SHP77 treated with DMSO at 0.1 percent for 48 hours (cell line): ENCODE data around the gene OR51B2.

Experiments used
- DNase-seq: peaks from one replicate; lab custom pipeline; 2025; lab: John Stamatoyannopoulos, UW

The OR51B2 gene

DNA sequence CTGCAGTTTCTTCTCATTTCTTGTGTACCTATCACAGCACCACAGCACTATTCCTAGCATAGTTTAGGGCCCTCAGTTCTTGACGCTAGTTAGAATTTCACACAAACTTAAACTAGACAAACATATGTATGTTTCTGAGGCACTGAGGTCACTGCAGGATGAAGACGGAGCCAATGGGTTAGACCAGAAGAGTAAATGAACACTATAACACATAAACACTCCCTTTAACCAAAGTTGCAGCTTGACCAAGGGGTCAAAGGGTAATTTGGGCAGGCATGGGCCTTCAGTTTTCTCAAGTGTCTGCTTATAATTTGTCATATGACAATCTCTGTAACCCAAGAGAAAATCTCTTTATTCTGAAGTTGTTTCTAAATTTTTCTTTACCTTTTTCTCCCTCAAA, 41.5 kb downstream of the OR51B2 start:
- DNase-seq = no peak

DNA sequence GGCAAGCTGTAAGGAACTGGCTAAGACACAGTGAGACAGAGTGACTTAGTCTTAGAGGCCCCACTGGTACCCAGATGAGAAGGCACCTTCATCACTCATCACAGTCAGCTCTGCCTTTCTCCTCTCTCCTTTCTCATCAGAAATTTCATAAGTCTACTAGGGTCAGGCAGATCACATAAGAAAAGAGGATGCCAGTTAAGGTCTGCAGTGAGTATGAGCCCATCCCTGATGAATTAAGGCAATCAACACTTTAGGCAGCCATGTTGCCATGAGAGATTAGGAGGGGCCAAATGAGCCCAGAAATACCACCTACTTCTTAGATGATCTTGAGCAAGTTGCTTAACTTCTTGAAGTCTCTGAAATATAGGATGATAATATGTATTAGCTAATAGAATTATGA, 42.5 kb downstream of the OR51B2 start:
- DNase-seq = no peak

DNA sequence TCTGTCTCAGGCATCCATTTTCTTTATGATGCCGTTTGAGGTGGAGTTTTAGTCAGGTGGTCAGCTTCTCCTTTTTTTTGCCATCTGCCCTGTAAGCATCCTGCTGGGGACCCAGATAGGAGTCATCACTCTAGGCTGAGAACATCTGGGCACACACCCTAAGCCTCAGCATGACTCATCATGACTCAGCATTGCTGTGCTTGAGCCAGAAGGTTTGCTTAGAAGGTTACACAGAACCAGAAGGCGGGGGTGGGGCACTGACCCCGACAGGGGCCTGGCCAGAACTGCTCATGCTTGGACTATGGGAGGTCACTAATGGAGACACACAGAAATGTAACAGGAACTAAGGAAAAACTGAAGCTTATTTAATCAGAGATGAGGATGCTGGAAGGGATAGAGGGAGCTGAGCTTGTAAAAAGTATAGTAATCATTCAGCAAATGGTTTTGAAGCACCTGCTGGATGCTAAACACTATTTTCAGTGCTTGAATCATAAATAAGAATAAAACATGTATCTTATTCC, 43.5 kb downstream of the OR51B2 start:
- no peak for DNase-seq

DNA sequence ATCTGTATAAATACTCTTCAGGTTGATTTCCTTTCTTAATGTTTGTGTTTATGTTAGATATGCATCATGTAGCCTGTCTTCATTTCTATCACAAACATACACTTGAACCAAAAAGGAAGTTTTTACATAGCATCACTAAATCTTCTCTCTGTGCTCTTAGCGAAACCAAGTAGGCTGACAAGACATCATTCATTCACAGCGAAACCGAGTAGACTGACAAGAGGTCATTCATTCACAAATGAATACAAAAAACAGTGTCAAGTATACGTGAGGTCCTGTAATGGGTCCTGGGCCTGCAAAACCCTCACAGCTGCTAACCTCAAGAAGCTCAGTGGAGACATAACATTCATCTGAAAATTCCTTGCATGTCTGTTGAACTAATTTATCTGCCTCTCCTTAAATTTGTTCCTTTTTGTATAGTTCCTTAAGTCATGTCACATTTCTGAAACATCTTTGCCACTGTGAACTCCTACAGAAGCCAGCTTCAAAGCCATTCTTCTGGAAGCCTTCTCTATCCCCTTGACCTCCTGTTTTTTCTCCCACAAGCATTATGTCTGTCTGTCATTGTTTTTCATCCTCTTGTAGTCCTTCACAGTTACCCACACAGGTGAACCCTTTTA, 44.5 kb downstream of the OR51B2 start:
- DNase-seq = no peak

DNA sequence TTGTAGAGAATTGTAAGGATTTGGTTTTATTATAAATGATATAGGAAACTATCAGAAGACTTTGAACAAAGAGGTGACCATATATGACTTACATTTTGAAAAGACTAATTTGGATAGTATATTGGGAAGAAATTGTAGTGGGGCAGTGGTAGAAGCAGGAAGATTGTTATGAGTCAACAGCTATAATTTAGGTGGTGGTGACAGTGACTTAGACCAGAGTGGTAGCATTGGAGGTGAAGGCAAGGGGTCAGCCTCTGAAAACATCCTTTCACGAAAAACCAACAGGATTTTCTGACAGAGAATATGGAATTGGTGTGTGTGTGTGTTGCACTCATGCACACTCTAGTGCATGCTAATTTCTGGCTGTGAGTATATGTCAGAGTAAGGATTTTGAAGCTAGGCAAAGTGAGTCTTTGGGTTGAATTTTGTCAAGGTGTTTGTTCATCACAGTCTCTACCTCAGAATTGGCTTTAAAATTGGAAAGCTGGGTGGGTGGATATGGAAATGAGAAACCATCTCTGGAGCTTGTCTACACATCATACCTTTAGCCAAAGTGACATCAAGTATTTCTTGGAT, 46.2 kb downstream of the OR51B2 start:
- DNase-seq = no peak

DNA sequence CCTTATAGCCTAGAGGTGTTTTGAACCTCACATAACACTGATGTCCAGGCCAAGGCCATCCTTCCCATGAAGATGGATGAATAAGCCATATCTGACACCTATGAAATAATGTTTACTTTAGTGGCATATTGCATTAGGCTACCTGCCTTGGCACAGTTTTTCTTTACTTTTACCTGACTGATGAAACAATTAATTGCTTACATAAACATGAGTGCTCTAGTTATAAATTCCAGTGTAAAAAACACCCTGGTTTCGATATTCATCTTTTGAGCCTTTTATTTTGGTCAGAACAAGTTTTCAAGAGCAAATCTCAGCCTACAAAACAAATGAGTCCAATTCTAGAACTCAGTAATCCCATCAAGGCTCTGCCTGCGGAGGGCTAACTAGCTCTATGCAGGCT, 47.4 kb downstream of the OR51B2 start:
- no peak for DNase-seq

DNA sequence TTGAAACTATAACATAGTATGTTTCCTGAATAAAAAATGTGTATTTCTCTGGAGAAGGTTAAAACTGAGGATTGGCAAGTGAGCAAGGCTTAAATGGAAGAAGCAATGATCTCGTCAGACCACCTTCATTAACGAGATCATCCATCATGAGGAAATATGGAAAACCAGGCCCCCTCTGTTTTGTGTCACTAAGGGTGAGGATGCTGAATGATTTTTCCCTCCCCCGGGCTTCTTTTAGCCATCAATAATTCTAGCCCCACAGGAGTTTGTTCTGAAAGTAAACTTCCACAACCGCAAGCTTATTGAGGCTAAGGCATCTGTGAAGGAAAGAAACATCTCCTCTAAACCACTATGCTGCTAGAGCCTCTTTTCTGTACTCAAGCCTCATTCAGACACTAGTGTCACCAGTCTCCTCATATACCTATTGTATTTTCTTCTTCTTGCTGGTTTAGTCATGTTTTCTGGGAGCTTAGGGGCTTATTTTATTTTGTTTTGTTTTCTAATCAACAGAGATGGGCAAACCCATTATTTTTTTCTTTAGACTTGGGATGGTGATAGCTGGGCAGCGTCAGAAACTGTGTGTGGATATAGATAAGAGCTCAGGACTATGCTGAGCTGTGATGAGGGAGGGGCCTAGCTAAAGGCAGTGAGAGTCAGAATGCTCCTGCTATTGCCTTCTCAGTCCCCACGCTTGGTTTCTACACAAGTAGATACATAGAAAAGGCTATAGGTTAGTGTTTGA, 48.6 kb downstream of the OR51B2 start:
- no peak for DNase-seq

DNA sequence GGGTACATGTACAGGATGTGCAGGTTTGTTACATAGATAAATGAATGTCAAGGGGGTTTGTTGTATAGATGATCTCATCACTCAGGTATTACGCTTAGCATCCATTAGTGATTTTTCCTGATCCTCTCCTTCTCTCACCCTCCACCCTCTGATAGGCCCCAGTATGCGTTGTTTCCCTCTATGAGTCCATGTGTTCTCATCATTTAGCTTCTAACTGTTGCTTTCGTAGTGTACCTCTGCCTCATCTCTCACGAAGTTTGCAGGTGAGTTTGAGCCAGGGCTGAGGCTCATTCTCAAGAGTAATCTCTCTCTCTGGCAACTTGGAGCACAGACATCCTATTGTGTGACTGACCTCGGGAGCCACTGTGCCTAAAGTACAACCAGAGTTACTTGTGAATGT, 49.7 kb downstream of the OR51B2 start:
- no peak for DNase-seq
